RPMI7951 (cell line): ENCODE measurements around the gene GTF2H4. TPM values are rescaled to one million over a fixed set of nuclear protein-coding genes. Genes with fewer than 3 reads are reported as not detected.

Source experiments
- DNase-seq: peaks from one replicate; pipeline ENCODE4 v3.0.0-alpha.2; 2012; ENCODE audit warnings: low read depth
- total RNA-seq: library from RNA; depleted of rRNA; stranded (reverse); fragments of >200 nt; shearing (Covaris generic); gene quantifications from 2 replicates; pipeline ENCODE4 v1.2.3, GENCODE V29; 2014

GTF2H4 gene
- total RNA-seq, 1 experiment from 2014 or later, result 12.4 TPM

- no peak for DNase-seq
Measured at GRCh38 chr6:30882759-30883684, 25.0 kb upstream of the GTF2H4 start.

- DNase-seq, result peak; percentile 72
Measured at GRCh38 chr6:30883685-30884520, 24.1 kb upstream of the GTF2H4 start, which contains the start of gene DDR1. Gene DDR1, plus strand, starts transcription at chr6:30884519. Its CDS starts 4,211 bp downstream, at chr6:30888730.

- DNase-seq, result peak; percentile 64
Measured at GRCh38 chr6:30884521-30885480, 23.2 kb upstream of the GTF2H4 start.

GRCh38 chr6:30885481-30885998 is 22.5 kb upstream of the GTF2H4 start:
- peak; percentile 35 for DNase-seq

GRCh38 chr6:30885999-30886896 is 21.8 kb upstream of the GTF2H4 start:
- DNase-seq, result peak; percentile 97

GRCh38 chr6:30886897-30887255 is 21.1 kb upstream of the GTF2H4 start:
- DNase-seq, result no peak

- peak; percentile 68 for DNase-seq
Measured at GRCh38 chr6:30887901-30888815, 19.8 kb upstream of the GTF2H4 start.

- DNase-seq, result no peak
Measured at GRCh38 chr6:30888816-30889495, 19.1 kb upstream of the GTF2H4 start.

GRCh38 chr6:30889496-30889885 is 18.5 kb upstream of the GTF2H4 start:
- no peak for DNase-seq

- DNase-seq, result no peak
Measured at GRCh38 chr6:30889921-30890645, 17.9 kb upstream of the GTF2H4 start.

- no peak for DNase-seq
Measured at GRCh38 chr6:30890646-30891449, 17.2 kb upstream of the GTF2H4 start.

GRCh38 chr6:30891450-30891723 is 16.6 kb upstream of the GTF2H4 start:
- DNase-seq, result no peak

GRCh38 chr6:30891816-30892538 is 16.0 kb upstream of the GTF2H4 start:
- DNase-seq, result no peak

GRCh38 chr6:30893001-30893591 is 14.9 kb upstream of the GTF2H4 start:
- no peak for DNase-seq

GRCh38 chr6:30893666-30894065 is 14.3 kb upstream of the GTF2H4 start:
- DNase-seq, result no peak

GRCh38 chr6:30894381-30894780 is 13.6 kb upstream of the GTF2H4 start:
- no peak for DNase-seq
